H1 (cell line): ENCODE measurements around the gene TAC4. TPM values are rescaled to one million over a fixed set of nuclear protein-coding genes. Genes with fewer than 3 reads are reported as not detected.

Experiments used
- CTCF ChIA-PET: fragments of 300-600 bp; sonication (Branson Sonifier 250); formaldehyde crosslinking; loops from one replicate; lab custom pipeline; 2021; ENCODE audit not compliant: partially characterized antibody; lab: Charles Lee
- POLR2A ChIA-PET: fragments of 300-600 bp; sonication (Branson Sonifier 250); formaldehyde crosslinking; loops from one replicate; lab custom pipeline; 2021; ENCODE audit warnings: inconsistent platforms; ENCODE audit not compliant: partially characterized antibody; lab: Charles Lee
- DNase-seq, 2 experiments: peaks; one replicate each; pipeline versions ENCODE4 v3.0.0 to v3.0.0-alpha.2; 2010 to 2022; ENCODE audit warnings: low spot score in 2 of 2, low read depth in 1 of 2, mixed read lengths in 1 of 2
- FAIRE-seq: peaks from 2 replicates; lab custom pipeline; 2011; peaks lifted over from hg19 to GRCh38; lab: Jason Lieb, UNC
- H2AFZ ChIP-seq: 2 replicates; pipeline ENCODE4 v1.8.1; 2012; ENCODE audit warnings: low read length, inconsistent platforms
- H2AK5ac ChIP-seq: 2 replicates; pipeline ENCODE4 v1.6.1; 2013; ENCODE audit warnings: low read depth, low read length
- H2BK120ac ChIP-seq: replicated peaks from 2 replicates; pipeline ENCODE3; 2013; ENCODE audit warnings: low read depth, low read length, inconsistent platforms
- H2BK12ac ChIP-seq: 2 replicates; pipeline ENCODE4 v1.6.1; 2013; ENCODE audit warnings: low read depth, low read length
- H2BK15ac ChIP-seq: 2 replicates; pipeline ENCODE4 v1.6.1; 2013; ENCODE audit warnings: low read length
- H2BK20ac ChIP-seq: 2 replicates; pipeline ENCODE4 v1.6.1; 2013; ENCODE audit warnings: low read length
- H2BK5ac ChIP-seq: 2 replicates; pipeline ENCODE4 v1.6.1; 2013; ENCODE audit warnings: low read depth, low read length
- H3K14ac ChIP-seq: 2 replicates; pipeline ENCODE4 v1.6.1; 2013; ENCODE audit warnings: inconsistent platforms; ENCODE audit not compliant: insufficient read length
- H3K18ac ChIP-seq: 2 replicates; pipeline ENCODE4 v1.6.1; 2013; ENCODE audit warnings: low read length; ENCODE audit errors: extremely low read depth
- H3K23ac ChIP-seq: 2 replicates; pipeline ENCODE4 v1.6.1; 2013; ENCODE audit warnings: inconsistent platforms; ENCODE audit not compliant: insufficient read length
- H3K23me2 ChIP-seq: 2 replicates; pipeline ENCODE4 v1.6.1; 2013; ENCODE audit warnings: low read depth, low read length
- H3K27ac ChIP-seq: 2 replicates; pipeline ENCODE4 v1.6.1; 2011; ENCODE audit warnings: low read depth, low read length, inconsistent platforms
- H3K27me3 ChIP-seq, 4 experiments: replicated peaks in 1 of 4; 1 replicate in 1 of 4; 2 replicates in 3 of 4; pipeline versions ENCODE4 v1.6.1 to v1.8.1; 2011 to 2013; ENCODE audit warnings: low read length in 3 of 4, mild to moderate bottlenecking in 3 of 4, inconsistent platforms in 2 of 4, mixed read lengths in 2 of 4, moderate library complexity in 1 of 4; ENCODE audit not compliant: control insufficient read depth in 3 of 4, insufficient read depth in 3 of 4; ENCODE audit errors: extremely low read depth in 1 of 4
- H3K36me3 ChIP-seq, 4 experiments: 2 replicates each; pipeline versions ENCODE4 v1.6.1 to v1.8.1; 2011 to 2013; ENCODE audit warnings: mild to moderate bottlenecking in 4 of 4, low read length in 3 of 4, moderate library complexity in 2 of 4, control low read depth in 1 of 4, inconsistent platforms in 1 of 4; ENCODE audit not compliant: insufficient read depth in 4 of 4, control insufficient read depth in 2 of 4
- H3K4ac ChIP-seq: replicated peaks from 2 replicates; pipeline ENCODE3; 2013; ENCODE audit warnings: low read length, low read depth, mixed read lengths, inconsistent platforms; ENCODE audit not compliant: insufficient read length
- H3K4me1 ChIP-seq, 4 experiments: replicated peaks in 1 of 4; 1 replicate in 1 of 4; 2 replicates in 3 of 4; pipeline versions ENCODE4 v1.6.1 to v1.8.1; 2011 to 2013; ENCODE audit warnings: low read length in 3 of 4, inconsistent platforms in 2 of 4, mixed read lengths in 1 of 4; ENCODE audit not compliant: insufficient read depth in 4 of 4, control insufficient read depth in 3 of 4
- H3K4me2 ChIP-seq, 2 experiments: 2 replicates each; pipeline versions ENCODE4 v1.6.1 to v1.8.1; 2011 to 2013; ENCODE audit warnings: low read depth in 2 of 2, low read length in 2 of 2, control low read depth in 1 of 2, inconsistent platforms in 1 of 2, mild to moderate bottlenecking in 1 of 2; ENCODE audit not compliant: insufficient read depth in 1 of 2
- H3K4me3 ChIP-seq, 4 experiments: fragments of 200-600, 300-600 bp in 1 of 4; sonication (generic), shearing (Covaris generic), sonication (Bioruptor Twin) in 1 of 4; 2 replicates each; pipeline versions ENCODE4 v1.5.1 to v1.8.1; 2011 to 2016; ENCODE audit warnings: low read length in 4 of 4, low read depth in 3 of 4, control low read depth in 2 of 4, inconsistent platforms in 2 of 4, mild to moderate bottlenecking in 2 of 4, mixed read lengths in 1 of 4, moderate library complexity in 1 of 4; ENCODE audit not compliant: insufficient read depth in 2 of 4; ENCODE audit errors: extremely low read depth in 1 of 4
- H3K56ac ChIP-seq: replicated peaks from 2 replicates; pipeline ENCODE3; 2013; ENCODE audit warnings: low read depth, mild to moderate bottlenecking, mixed read lengths, low read length, inconsistent platforms; ENCODE audit not compliant: insufficient read length
- H3K79me1 ChIP-seq: 2 replicates; pipeline ENCODE4 v1.6.1; 2013; ENCODE audit warnings: low read depth, low read length, control low read depth
- H3K79me2 ChIP-seq, 2 experiments: 2 replicates each; pipeline versions ENCODE4 v1.6.1 to v1.8.1; 2012 to 2013; ENCODE audit warnings: low read length in 2 of 2, mild to moderate bottlenecking in 2 of 2, inconsistent platforms in 1 of 2; ENCODE audit not compliant: insufficient read depth in 2 of 2, control insufficient read depth in 1 of 2
- H3K9ac ChIP-seq, 4 experiments: replicated peaks in 1 of 4; 1 replicate in 1 of 4; 2 replicates in 3 of 4; pipeline versions ENCODE4 v1.6.1 to v1.8.1; 2011 to 2013; ENCODE audit warnings: low read depth in 3 of 4, low read length in 3 of 4, control low read depth in 2 of 4, mild to moderate bottlenecking in 2 of 4, moderate library complexity in 2 of 4, inconsistent platforms in 1 of 4; ENCODE audit errors: extremely low read depth in 1 of 4
- H3K9me3 ChIP-seq, 2 experiments: 2 replicates each; pipeline versions ENCODE4 v1.6.1 to v1.8.1; 2012 to 2013; ENCODE audit warnings: mild to moderate bottlenecking in 2 of 2, moderate library complexity in 2 of 2, control low read depth in 1 of 2, inconsistent platforms in 1 of 2, low read depth in 1 of 2, low read length in 1 of 2, mixed read lengths in 1 of 2; ENCODE audit not compliant: insufficient read depth in 2 of 2
- H4K20me1 ChIP-seq, 2 experiments: replicated peaks in 1 of 2; 2 replicates each; pipeline versions ENCODE3 to v1.8.1; 2011 to 2013; ENCODE audit warnings: inconsistent platforms in 2 of 2, low read length in 2 of 2, mild to moderate bottlenecking in 1 of 2; ENCODE audit not compliant: insufficient read depth in 2 of 2, control insufficient read depth in 1 of 2
- H4K5ac ChIP-seq: 2 replicates; pipeline ENCODE4 v1.6.1; 2013; ENCODE audit warnings: low read length, low read depth, mixed read lengths, inconsistent platforms; ENCODE audit not compliant: insufficient read length
- H4K8ac ChIP-seq: 2 replicates; pipeline ENCODE4 v1.8.0; 2013; ENCODE audit warnings: mild to moderate bottlenecking, moderate library complexity, low read length, inconsistent platforms; ENCODE audit not compliant: insufficient read depth; ENCODE audit errors: extremely low read depth
- H4K91ac ChIP-seq: replicated peaks from 2 replicates; pipeline ENCODE3; 2013; ENCODE audit warnings: low read length, mixed read lengths, inconsistent platforms; ENCODE audit not compliant: insufficient read length
- CBX8 ChIP-seq: fragments of 300-800, 300-1000 bp; sonication (generic); IDR thresholded peaks from 2 replicates; pipeline ENCODE4 v1.7.1; 2016; ENCODE audit warnings: low read depth, low read length, borderline replicate concordance
- EP300 ChIP-seq, 2 experiments: IDR thresholded peaks; 1 replicate in 1 of 2; 2 replicates in 1 of 2; pipeline ENCODE4 v1.6.1; 2011 to 2012; ENCODE audit warnings: low read depth in 2 of 2, low read length in 2 of 2, mild to moderate bottlenecking in 2 of 2, borderline replicate concordance in 1 of 2, inconsistent platforms in 1 of 2, moderate library complexity in 1 of 2
- EZH2 ChIP-seq: fragments of 200-600 bp; sonication (generic); IDR thresholded peaks from 2 replicates; pipeline ENCODE4 v1.7.1; 2012; ENCODE audit warnings: low read depth, mild to moderate bottlenecking, moderate library complexity, low read length, inconsistent platforms; ENCODE audit not compliant: severe bottlenecking
- GABPA ChIP-seq: IDR thresholded peaks from 2 replicates; pipeline ENCODE4 v1.6.1; 2011; ENCODE audit warnings: mild to moderate bottlenecking, low read length, moderate library complexity, borderline replicate concordance; ENCODE audit not compliant: insufficient read depth
- JUN ChIP-seq: IDR thresholded peaks from 2 replicates; pipeline ENCODE4 v1.6.1; 2011; ENCODE audit warnings: low read depth, mild to moderate bottlenecking, improper control_type of control experiment, low read length
- JUND ChIP-seq: IDR thresholded peaks from 2 replicates; pipeline ENCODE4 v1.6.1; 2011; ENCODE audit warnings: mild to moderate bottlenecking, improper control_type of control experiment, low read length
- POU5F1 ChIP-seq: IDR thresholded peaks from 2 replicates; pipeline ENCODE4 v1.6.1; 2011; ENCODE audit warnings: low read depth, mild to moderate bottlenecking, low read length, moderate library complexity
- SUZ12 ChIP-seq: fragments of 200-600 bp; sonication (generic); IDR thresholded peaks from 2 replicates; pipeline ENCODE4 v1.6.1; 2012; ENCODE audit warnings: mild to moderate bottlenecking, inconsistent platforms, low read length, moderate library complexity, mixed read lengths
- TAF7 ChIP-seq: optimal IDR thresholded peaks from 2 replicates; pipeline ENCODE3; 2011; ENCODE audit warnings: low read depth, mild to moderate bottlenecking, inconsistent platforms, low read length, moderate library complexity, borderline replicate concordance
- WGBS, 2 experiments: shearing (Covaris generic) in 1 of 2; methylation state at CpG; one replicate each; pipeline versions ENCODE4 v1.1.6 to v1.1.7; 2013 to 2015; ENCODE audit warnings: low lambda C conversion rate in 2 of 2, mixed read lengths in 2 of 2, inconsistent platforms in 1 of 2, low coverage in 1 of 2, missing lambda C conversion rate in 1 of 2; ENCODE audit not compliant: insufficient replicate concordance in 2 of 2, insufficient coverage in 1 of 2, insufficient read length in 1 of 2; ENCODE audit errors: extremely low coverage in 1 of 2, missing lambda C conversion rate in 1 of 2; 5-methylcytosine and 5-hydroxymethylcytosine counted together
- polyA plus RNA-seq, 7 experiments: library from polyadenylated mRNA; depleted of rRNA in 3 of 7; stranded (reverse) in 5 of 7; unstranded in 2 of 7; fragments of >200 nt in 5 of 7; fragments of 200-250 nt in 2 of 7; gene quantifications; 1 replicate in 5 of 7; 2 replicates in 1 of 7; 4 replicates in 1 of 7; pipeline versions ENCODE4 v1.2.1 to v1.2.3, GENCODE V29; 2011 to 2013; ENCODE audit warnings: missing spikeins in 2 of 7, mixed read lengths in 2 of 7
- total RNA-seq: library from RNA; stranded (reverse); fragmentation: NEBNext Ultra II Directional; extraction: Animal tissue kit (Norgen Biotek cat#: 25700); gene quantifications from 2 replicates; pipeline ENCODE4 v1.2.1, GENCODE V29; 2021
- TF ChIP-seq, protein P1 (sequence below), 3 experiments: IDR thresholded peaks; 1 replicate in 2 of 3; 2 replicates in 1 of 3; pipeline versions ENCODE4 v1.5.1 to v1.6.1; 2011; ENCODE audit warnings: low read length in 3 of 3, mild to moderate bottlenecking in 3 of 3, inconsistent platforms in 2 of 3, low read depth in 1 of 3, moderate library complexity in 1 of 3; ENCODE audit not compliant: insufficient read depth in 1 of 3; ENCODE audit errors: control extremely low read depth in 1 of 3

TAC4 gene
- total and polyA plus RNA-seq, 2 of the 8 experiments (the other 6 are each of a cell fraction or from before 2014, with no cell fraction given) = 0.15 TPM; not detected in 1

DNA sequence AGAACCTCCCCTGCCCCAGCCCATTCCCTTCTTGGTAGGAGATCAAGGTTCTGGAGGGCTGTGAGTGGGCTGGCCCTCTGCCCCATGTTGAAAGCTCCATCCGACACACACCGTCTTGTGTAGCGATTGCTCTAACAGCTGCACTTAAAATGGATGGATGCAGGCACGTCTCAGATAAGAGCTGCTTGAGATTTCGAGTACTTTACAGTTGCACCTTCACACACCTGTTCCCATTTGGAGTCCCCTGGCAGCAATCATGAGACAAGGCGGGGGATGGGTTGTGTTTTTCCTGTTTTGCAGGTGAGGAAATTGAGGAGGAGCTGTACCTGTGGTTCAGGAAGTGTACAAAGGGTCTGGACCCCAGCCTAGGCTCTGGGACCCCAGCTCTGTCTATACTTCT, 25.6 kb upstream of the TAC4 start:
- FAIRE-seq (no peak), DNase-seq (no peak)
- H3K79me2 ChIP-seq = no peaks in the 10 kb centered on the region
- WGBS, 2 experiments = 89% methylated on average over 6 of the region's 6 CpGs; no CpG with 5 or more reads in 1 of the 2 experiments
- 0 out of 2 replicates have a peak overlapping the region, but pooled peaks have one; percentile 53 for H2BK15ac ChIP-seq
- ChIA-PET POLR2A (interaction anchor here (1.1 to 1.2 kb wide), 2 partner anchors 8 to 14 kb away, joined by 4 to 6 read pairs; no protein-coding TSS in a partner anchor), CTCF (interaction anchor here (0.7 to 13.4 kb wide), 10 partner anchors 9 to 205 kb away, joined by 3 to 217 read pairs (median 3); partner anchors contain the start of gene DLX3)
- no peak overlapping the region for H3K4ac ChIP-seq
- no peak overlapping the region for H2AK5ac ChIP-seq
- H3K23me2 ChIP-seq = no peaks in the 10 kb centered on the region
- no peak overlapping the region for H3K14ac ChIP-seq
- no peak overlapping the region for H3K4me3 ChIP-seq
- no peak overlapping the region for H3K56ac ChIP-seq
- no peaks in the 10 kb centered on the region; a peak in 1 of 7 replicates for H3K27me3 ChIP-seq
- no peak overlapping the region for H2BK120ac ChIP-seq
- H2BK5ac ChIP-seq = 0 out of 2 replicates have a peak overlapping the region, but pooled peaks have one; percentile 26
- H2BK20ac ChIP-seq = 0 out of 2 replicates have a peak overlapping the region, but pooled peaks have one; percentile 13
- no peak overlapping the region for H3K4me2 ChIP-seq
- no peaks in the 10 kb centered on the region for H4K20me1 ChIP-seq
- peak overlapping the region in 2 of 4 experiments; percentile 4 to 15; a peak in 1 of 7 replicates for H3K9ac ChIP-seq
- no peak overlapping the region for H3K27ac ChIP-seq
- no peak overlapping the region for H4K5ac ChIP-seq
- no peak overlapping the region for H4K91ac ChIP-seq
- H3K9me3 ChIP-seq = no peaks in the 10 kb centered on the region
- no peak overlapping the region for H3K23ac ChIP-seq
- peak overlapping the region; percentile 33; the same call in 1 of the 2 replicates for H2BK12ac ChIP-seq
- no peak overlapping the region for H2AFZ ChIP-seq
- H4K8ac ChIP-seq = no peak overlapping the region
- H3K18ac ChIP-seq = no peak overlapping the region
- peaks cover 0 to 16% (median 11%) of the 10 kb centered on the region in 4 experiments; a peak in 6 of 7 replicates for H3K4me1 ChIP-seq
- no peaks in the 10 kb centered on the region for H3K79me1 ChIP-seq
- no peaks in the 10 kb centered on the region for H3K36me3 ChIP-seq
- TF ChIP-seq TAF7 (no peak), CBX8 (no peak), SUZ12 (no peak), EP300 (IDR thresholded peaks at IDR 0.05; ENCODE audit: borderline replicate concordance in 1 of 2, low read depth in 2 of 2, low read length in 2 of 2) (no peak), EZH2 (no peak), GABPA (no peak), JUN (no peak), JUND (no peak), POU5F1 (no peak)
- TF ChIP-seq, protein P1, sequence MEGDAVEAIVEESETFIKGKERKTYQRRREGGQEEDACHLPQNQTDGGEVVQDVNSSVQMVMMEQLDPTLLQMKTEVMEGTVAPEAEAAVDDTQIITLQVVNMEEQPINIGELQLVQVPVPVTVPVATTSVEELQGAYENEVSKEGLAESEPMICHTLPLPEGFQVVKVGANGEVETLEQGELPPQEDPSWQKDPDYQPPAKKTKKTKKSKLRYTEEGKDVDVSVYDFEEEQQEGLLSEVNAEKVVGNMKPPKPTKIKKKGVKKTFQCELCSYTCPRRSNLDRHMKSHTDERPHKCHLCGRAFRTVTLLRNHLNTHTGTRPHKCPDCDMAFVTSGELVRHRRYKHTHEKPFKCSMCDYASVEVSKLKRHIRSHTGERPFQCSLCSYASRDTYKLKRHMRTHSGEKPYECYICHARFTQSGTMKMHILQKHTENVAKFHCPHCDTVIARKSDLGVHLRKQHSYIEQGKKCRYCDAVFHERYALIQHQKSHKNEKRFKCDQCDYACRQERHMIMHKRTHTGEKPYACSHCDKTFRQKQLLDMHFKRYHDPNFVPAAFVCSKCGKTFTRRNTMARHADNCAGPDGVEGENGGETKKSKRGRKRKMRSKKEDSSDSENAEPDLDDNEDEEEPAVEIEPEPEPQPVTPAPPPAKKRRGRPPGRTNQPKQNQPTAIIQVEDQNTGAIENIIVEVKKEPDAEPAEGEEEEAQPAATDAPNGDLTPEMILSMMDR (IDR thresholded peaks at IDR 0.05; ENCODE audit: control extremely low read depth in 1 of 3, insufficient read depth in 1 of 3, low read depth in 1 of 3, low read length in 3 of 3) = no peak
